Fibroblast of upper back skin (primary cell): ENCODE results near the gene C1QTNF9B.
"Not testable (repeated sequence)": the region's sequence is repeated elsewhere in the genome, so short reads cannot be mapped to it uniquely, and the experiment has no call there.

ENCODE experiments used
- DNase-seq: peaks from one replicate; pipeline ENCODE4 v3.0.0-alpha.2; 2013

Gene C1QTNF9B

GRCh38 chr13:23897452-23897919 is at the start of gene C1QTNF9B:
Gene C1QTNF9B, minus strand, starts transcription at chr13:23897502.
- not testable (repeated sequence) for DNase-seq

- DNase-seq, result no peak
These were observed 49.6 kb upstream of the C1QTNF9B start for GRCh38 chr13:23946900-23947299.

DNA sequence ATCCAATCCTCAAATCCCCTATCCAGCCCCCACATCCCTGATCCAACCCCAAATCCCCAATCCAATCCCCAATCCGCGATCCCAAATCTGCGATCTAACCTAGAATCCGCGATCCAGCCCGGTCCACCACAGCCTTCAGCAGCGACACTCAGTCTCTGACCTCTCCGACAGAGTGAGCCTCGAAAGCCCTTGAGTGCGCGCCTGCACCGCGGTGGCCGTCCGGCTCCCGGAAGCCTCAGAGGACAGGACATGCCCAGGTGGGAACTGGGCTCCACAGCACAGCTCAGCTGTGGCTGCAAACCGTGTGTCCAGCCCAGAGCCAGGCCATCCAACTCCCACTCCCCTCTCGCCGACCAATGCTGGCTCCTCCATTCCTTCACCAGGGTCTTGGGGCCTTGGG is 48.8 kb upstream of the C1QTNF9B start:
- no peak for DNase-seq

DNA sequence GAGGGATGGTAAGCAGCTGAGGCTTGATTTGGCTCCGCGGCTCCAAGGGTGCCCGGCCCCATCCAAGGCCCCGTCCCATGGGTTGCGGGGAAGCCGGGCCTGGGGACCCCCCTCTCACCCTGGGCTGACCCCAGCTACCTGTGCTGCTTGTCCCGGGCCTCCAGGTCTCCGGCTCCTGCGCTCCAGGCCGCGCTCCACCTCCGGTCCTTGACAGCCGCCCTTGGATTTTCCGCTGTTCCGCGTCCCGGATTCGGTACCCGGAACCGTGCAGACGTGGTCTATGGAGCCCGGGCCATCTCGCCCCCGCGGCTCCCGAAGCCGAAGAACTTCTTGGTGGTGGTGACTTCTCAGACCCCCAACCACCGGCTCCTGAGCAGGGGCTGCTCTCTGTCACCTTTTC is 48.3 kb upstream of the C1QTNF9B start:
- no peak for DNase-seq

GRCh38 chr13:23941211-23941610 is 43.9 kb upstream of the C1QTNF9B start:
- no peak for DNase-seq

- not testable (repeated sequence) for DNase-seq
These were observed 42.4 kb upstream of the C1QTNF9B start for GRCh38 chr13:23939666-23940065.

DNA sequence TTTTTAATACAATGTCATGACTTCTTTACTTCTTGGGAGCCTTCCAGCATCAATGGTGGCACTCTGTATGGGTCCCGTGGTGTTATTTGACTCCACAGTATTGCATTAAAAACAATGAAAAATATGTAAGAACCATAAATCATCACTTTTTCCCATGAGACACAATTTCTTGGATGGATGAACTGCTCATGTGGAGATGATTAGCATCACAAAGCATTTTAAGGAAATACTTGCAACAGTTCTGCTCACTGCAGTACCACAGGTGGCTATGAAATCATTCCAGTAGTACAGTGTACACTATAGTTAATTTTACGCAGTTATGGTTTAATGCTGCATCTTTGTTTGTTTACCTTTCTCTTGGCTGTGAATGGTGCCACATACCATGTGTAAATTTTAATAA is 37.2 kb upstream of the C1QTNF9B start:
- DNase-seq, result peak; percentile 77

GRCh38 chr13:23928985-23929384 is 31.7 kb upstream of the C1QTNF9B start:
- DNase-seq, result peak; percentile 92

- no peak for DNase-seq
These were observed 25.7 kb upstream of the C1QTNF9B start for GRCh38 chr13:23923031-23923430.

- peak; percentile 30 for DNase-seq
These were observed 25.0 kb upstream of the C1QTNF9B start for GRCh38 chr13:23922005-23922932.

GRCh38 chr13:23921451-23921888 is 24.2 kb upstream of the C1QTNF9B start:
- peak; percentile 65 for DNase-seq

DNA sequence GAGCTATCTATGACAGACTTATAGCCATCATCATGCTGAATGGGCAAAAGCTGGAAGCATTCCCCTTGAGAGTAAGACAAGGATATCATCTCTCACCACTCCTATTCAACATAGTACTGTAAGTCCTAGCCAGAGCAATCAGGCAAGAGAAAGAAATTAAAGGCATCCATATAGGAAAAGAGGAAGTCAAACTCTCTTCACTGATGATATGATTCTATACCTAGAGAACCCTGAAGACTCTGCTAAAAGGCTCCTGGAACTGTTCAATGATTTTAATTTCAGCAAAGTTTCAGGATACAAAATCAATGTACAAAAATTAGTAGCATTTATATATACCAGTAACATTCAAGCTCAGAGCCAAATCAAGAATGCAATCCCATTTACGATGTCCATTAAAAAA is 21.7 kb upstream of the C1QTNF9B start:
- no peak for DNase-seq

DNA sequence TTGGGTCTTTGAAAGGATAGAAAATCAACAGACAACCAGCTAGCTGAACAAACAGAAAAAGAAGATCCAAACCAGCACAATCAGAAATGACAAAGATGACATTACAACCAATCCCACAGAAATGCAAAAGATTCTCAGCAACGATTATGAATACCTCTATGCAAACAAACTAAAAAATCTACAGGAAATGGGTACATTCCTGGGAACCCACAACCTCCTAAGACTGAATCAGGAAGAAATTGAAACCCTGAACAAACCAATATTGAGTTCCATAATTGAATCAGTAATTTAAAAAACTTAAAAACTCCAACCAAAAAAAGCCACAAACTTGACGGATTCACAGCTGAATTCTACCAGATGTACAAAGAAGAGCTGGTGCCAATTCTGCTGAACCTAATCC is 20.9 kb upstream of the C1QTNF9B start:
- DNase-seq, result peak; percentile 72

GRCh38 chr13:23915308-23915707 is 18.0 kb upstream of the C1QTNF9B start:
- DNase-seq, result no peak

GRCh38 chr13:23912469-23912868 is 15.2 kb upstream of the C1QTNF9B start:
- no peak for DNase-seq

DNA sequence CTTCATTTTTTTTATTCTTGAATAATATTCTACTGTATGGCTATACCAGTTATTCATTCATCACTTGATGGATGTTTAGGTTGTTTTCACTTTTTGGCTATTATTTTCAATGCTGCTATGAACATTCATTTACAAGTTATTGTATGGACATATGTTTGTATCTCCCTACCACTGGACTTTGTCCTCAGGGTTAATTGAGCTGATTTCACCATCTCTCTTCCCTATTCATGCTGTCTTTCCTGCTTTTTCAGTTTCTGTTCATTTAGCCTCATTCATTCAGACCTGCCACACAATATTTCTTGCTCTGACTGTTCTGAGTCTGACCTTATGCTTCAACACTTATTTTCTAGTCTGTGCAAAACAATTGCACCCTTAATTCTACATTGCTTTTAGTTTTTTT is 12.3 kb upstream of the C1QTNF9B start:
- DNase-seq, result no peak

- DNase-seq, result no peak
These were observed 8.5 kb upstream of the C1QTNF9B start for GRCh38 chr13:23905766-23906165.

GRCh38 chr13:23903906-23904280 is 6.6 kb upstream of the C1QTNF9B start:
- no peak for DNase-seq

DNA sequence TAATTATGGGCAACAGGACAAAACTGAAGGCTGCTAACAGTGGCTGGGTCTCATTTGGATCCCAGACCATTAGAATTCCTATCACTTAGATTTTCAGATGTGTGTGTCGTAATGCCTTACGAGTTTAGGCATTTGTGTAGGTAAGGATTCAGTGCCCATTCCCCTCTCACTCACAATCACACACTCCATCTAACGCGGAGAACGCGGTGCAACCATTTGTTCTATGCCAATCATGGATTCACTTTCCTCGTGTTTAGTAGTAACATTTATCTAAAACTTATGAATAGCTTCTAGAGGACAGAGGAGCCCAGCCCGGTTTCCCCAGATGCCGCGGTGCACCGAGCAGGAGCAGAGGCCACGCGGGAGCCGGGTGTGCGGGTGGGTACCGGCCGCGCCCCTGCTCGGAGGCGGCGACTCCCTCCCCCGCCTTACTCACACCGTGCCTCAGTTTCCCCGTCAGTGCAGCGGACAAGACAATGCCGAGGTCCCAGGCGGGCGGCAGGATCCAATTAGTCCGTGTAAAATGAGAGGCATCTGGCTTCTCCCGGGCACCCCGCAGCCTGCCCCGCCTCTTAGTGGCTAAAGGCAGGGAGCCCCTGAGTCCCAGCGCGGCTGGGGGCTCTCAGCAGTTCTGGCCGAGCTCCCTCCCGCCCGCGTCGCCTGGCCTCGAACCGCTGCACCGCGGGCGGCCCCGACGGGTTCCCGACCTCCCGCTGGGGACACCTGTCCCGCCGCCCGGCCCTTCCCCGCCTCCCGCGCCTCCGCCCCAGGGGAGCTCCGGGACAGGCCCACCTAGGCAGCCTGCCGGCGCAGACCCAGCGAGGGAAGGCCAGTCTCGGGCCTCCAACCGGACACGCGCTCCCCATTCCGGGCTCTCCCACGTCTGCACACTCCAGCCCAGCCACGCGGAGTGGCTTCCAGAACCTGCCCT is 5.9 kb upstream of the C1QTNF9B start:
- DNase-seq, result no peak

DNA sequence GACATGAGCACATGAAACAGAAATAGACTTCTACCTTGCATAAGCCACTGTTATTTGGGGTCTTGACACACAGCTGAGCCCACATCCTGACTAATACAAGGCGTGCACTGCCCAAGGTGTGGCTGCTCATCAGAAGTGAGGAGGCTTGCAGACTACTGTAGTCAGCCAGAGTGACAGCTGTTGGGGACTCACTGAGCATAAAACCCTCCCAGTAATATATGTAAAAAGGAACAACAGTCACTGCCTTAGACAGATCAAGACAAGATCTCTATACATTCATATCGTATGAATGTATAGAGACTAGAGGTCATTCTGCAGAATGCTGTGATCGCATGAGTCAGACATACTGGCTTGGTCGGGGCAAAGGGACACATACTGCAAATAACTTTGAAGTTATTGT is 4.1 kb upstream of the C1QTNF9B start:
- peak; percentile 68 for DNase-seq

DNA sequence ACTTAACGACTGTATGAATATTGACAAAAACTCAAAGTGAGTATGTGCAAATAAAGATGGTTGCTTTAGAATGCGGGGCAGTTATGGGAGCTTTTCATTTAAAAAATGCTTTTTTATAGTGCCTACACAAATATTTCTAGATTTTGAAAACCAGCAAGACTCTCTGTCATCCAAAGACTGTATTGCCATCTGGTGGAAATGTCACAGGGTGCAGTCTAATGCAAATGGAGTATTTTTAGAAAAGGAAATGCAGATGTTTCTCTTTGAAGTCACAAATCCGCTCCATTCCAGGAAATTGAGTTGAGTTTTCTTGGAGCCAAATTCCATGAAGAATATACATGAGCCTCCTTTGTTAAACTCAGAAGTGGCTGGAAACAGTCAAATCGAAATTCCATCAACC is 2.3 kb upstream of the C1QTNF9B start:
- DNase-seq, result peak; percentile 72

DNA sequence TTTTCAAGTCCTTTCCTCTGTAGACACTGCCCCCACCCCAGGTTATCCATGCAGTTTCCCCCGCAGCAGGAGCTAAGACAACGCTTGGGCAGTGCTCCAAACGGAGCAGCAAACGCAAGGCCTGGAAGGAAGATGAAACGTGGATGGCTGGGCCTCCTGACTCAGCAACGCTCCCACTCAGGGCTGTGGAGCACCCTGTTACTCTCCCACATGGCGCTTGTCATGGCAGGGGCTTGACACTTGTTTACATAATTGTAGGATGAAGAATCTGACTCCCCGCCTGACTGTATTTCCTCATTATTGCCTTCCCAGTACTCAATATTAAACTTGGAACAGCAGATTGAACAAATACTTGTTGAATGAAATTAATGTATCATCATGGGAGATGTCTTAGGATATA is 799 bp upstream of the C1QTNF9B start:
- peak; percentile 82 for DNase-seq

- not testable (repeated sequence) for DNase-seq
These were observed 2.6 kb downstream of the C1QTNF9B start for GRCh38 chr13:23894746-23895145.
